Erythroblast (primary cell): ENCODE data around the gene BCL2L11.

Experiments
- GATA1 ChIP-seq: IDR thresholded peaks from 2 replicates; pipeline ENCODE4 v1.6.1; 2011; ENCODE audit warnings: low read depth, mild to moderate bottlenecking, control low read depth, low read length, moderate library complexity
- POLR2A ChIP-seq: IDR thresholded peaks from 2 replicates; pipeline ENCODE4 v1.6.1; 2011; ENCODE audit warnings: mild to moderate bottlenecking, low read length

- no peak for TF ChIP-seq POLR2A
- TF ChIP-seq GATA1, result no peak
Measured at GRCh38 chr2:111118981-111119821, 1.5 kb upstream of the BCL2L11 start.
